LoVo (cell line): ENCODE results near the gene CREB3.

Experiments used
- DNase-seq: peaks from one replicate; pipeline ENCODE4 v3.0.0-alpha.2; 2016; ENCODE audit warnings: low spot score

CREB3 gene

GRCh38 chr9:35727676-35728040 is 4.8 kb upstream of the CREB3 start:
- no peak for DNase-seq

DNA sequence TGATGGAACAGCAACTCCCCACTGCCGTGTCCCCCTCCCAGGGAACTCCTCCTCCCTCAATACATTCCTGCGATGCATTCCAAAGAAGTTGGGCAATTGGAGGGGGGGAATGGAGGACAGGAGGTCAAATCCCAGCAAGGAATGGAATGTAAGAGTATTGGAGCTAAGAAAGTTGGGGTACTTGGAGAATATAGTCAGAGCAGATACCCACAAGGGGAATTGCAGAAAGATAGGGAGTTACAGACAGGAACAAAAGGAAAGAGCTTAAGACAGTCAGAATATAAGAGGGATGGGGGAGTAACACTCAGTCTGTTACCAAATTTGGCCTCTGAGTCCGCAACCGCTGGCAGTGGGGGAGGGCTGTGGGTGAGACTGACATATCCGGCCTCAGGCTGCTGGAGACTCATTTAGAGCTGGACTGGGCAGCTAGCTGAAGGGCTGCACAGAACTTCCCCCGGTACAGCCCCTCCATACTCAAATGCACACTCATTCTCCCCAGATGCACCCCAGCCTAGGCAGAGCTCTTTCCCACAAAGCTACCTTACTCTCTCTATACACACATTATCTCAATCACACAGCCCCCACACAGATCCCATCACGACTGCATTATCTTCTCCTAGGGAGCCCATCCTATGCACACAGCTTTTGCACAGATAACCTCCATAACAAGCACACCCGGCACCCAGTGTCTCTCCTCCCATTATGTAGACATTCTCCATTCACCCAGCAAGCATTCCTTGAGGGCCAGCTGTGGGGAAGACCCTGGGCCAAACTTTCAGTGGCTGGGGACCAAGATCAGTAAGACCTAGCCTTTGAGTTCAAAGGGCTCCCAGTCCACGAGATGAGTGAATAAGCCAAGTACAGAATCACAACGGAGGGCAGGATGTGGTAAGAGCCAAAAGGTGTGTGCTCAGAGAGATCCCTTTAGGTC is 4.2 kb upstream of the CREB3 start:
- no peak for DNase-seq

DNA sequence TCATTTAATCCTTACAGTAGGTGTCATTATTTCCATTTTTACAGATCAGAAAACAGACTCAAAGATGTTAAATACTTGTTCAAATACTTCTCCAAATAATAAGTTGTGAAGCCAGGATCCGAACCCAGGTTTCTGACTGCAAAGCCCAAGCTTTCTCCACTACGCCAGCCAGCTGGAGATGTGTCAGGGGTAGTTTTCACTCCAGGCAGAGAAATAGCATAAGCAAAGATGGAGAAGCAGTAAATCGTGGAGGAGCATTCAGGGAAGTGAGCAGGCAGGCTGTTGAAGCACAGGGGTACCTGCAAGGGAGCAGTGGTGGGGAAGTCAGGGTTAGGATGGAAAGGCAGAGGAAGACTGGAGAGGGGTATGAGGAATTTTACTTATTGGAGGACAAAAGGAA is 3.4 kb upstream of the CREB3 start:
- no peak for DNase-seq

- peak; percentile 36 for DNase-seq
These were observed 2.6 kb upstream of the CREB3 start for GRCh38 chr9:35729700-35730485.

DNA sequence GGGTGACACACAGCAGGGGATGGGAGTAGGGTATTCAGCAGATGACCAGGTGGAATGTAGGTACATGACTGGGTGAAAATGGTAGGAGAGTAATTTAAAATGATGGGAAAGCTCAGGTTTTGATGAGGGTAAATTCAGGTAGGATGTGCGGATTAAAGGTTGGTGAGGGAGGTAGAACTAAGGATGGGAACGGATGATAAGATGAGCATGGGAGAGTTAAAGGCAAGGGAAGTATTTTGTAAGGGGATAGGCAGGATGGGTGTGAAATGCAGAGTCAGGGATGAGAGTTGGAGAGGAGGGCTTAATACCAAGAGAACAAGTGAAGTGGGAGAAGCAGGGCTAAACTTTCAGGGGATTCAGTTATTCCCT is 2.0 kb upstream of the CREB3 start:
- DNase-seq, result no peak

DNA sequence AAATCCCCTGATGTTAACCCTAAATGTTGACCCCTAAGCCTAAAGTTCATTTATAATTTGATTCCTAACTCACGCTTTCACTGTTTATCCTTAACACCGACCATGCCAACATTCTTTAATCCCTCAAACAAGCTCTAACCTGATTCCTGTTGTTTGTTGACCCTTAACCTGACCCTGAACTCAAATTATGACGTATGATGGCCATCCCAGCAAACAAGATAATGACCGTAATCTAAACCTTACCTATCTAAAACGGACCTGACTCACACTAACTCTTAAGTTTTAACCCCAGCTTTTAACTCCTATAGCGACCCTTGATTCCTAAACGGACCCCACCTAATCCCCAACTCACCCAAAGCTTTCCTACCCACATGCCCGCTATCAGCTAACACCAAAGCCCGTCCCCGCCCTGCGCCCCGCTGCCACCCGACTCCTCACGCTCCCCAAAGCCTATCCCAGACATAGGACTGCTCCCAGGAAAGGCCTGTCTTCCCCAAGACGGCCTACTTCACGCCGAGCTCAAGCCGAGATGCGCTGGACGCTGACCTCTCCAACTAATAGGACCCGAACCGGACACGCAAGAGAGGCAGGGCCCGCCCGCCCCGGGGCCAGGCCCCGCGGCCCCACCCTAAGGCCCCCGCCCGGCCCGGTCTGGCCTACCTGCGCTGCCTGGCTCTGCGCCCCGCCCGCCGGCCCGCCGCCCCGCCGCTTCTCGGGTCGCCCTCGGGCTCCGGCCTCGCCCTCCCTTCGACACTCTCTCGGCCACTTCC is 866 bp upstream of the CREB3 start:
- no peak for DNase-seq

- peak; percentile 57 for DNase-seq
These were observed 505 bp downstream of the CREB3 start for GRCh38 chr9:35732800-35733541.

DNA sequence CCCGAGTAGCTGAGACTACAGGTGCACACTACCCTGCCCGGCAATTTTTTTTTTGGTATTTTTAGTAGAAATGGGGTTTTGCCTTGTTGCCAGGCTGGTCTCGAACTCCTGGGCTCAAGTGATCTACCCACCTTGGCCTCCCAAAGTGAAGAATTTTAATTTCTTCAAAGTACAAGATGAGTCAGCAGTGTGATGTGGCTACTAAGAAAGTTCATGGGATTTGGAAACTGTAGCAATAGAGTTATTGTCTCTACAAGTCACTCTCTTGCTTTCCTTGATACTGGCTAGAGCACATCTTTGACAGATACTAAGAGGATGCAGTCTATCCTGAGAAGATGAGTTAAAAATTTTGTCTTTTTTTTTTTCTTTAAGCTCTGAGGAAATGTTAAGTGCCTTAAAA is 1.6 kb downstream of the CREB3 start:
- DNase-seq, result no peak

- DNase-seq, result peak; percentile 56
These were observed 3.8 kb downstream of the CREB3 start for GRCh38 chr9:35736201-35736633.

- DNase-seq, result no peak
These were observed 4.7 kb downstream of the CREB3 start for GRCh38 chr9:35737143-35737542.

DNA sequence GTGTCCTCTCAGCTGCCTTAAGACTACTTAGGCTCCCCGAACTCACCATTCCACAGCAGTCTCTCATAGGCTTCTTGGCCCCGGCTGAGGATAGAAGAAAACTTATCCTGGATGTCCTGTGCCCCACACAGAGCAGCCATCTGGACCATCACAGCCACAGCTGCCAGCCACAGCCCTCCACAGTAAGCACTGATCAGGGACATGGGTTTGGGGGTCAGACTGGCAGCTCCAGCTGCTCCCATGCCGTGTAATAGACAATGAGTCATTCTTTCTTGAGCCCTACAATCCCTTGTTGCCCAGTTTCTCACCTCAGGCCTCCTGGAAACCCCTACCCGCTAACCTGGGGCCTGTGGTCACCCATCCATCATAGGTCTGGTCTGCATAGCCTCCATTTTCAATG is 5.7 kb downstream of the CREB3 start:
- no peak for DNase-seq

DNA sequence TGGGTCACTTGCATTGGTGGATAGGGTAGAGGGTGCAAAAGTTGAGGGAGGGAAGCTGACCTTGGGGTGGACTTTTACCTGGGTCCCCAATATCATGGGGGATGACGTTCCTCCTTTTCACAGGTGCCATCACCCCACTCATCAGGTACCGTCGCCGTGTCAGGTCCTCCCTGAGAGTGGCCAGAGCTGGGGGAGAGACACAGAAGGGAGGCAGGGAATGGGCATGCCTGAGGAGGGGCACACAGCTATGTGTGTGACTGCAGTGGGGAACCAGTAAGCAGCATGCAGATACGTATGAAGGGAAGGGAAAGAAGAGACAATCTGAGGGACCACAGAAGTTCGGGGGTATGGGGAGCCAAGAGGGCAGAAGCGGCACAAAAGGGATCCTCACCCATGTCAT is 6.5 kb downstream of the CREB3 start:
- no peak for DNase-seq

GRCh38 chr9:35740243-35740642 is 7.8 kb downstream of the CREB3 start:
- no peak for DNase-seq

GRCh38 chr9:35741740-35742139 is 9.3 kb downstream of the CREB3 start:
- no peak for DNase-seq

- DNase-seq, result no peak
These were observed 11.0 kb downstream of the CREB3 start for GRCh38 chr9:35743452-35743851.

- DNase-seq, result no peak
These were observed 11.5 kb downstream of the CREB3 start for GRCh38 chr9:35743880-35744518.

- DNase-seq, result no peak
These were observed 13.1 kb downstream of the CREB3 start for GRCh38 chr9:35745569-35745968.

- DNase-seq, result peak; percentile 30
These were observed 14.1 kb downstream of the CREB3 start for GRCh38 chr9:35746583-35746982.

DNA sequence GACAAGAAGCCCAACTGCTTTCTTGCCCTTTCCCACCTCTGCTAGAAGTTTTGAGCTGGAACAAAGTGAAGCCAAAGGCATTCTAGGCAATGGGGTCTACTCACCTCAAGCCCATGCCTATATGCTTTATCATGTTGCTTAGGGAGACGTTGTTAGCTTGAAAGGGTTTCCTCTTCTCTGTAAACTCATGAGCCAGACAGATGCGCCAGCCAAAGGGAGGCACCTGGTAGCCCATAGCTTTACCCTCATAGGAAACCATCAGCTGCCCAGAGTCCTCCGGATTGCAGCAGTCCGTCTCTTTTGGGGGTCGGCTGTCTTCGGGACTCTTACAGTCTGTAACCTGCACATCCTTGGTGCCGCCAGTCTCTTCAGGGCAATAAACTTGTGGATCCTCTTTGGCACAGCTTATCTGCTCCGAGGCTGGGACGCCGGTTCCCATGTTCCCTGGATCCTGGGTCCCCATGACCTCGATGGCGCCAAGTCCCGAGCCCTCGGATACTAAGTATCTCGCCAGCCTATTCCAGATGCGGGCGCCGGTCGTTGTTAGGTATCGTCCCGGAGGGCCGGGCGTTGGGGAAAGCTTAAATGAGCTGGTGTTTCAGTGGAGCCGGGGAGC is 15.9 kb downstream of the CREB3 start:
- DNase-seq, result no peak

DNA sequence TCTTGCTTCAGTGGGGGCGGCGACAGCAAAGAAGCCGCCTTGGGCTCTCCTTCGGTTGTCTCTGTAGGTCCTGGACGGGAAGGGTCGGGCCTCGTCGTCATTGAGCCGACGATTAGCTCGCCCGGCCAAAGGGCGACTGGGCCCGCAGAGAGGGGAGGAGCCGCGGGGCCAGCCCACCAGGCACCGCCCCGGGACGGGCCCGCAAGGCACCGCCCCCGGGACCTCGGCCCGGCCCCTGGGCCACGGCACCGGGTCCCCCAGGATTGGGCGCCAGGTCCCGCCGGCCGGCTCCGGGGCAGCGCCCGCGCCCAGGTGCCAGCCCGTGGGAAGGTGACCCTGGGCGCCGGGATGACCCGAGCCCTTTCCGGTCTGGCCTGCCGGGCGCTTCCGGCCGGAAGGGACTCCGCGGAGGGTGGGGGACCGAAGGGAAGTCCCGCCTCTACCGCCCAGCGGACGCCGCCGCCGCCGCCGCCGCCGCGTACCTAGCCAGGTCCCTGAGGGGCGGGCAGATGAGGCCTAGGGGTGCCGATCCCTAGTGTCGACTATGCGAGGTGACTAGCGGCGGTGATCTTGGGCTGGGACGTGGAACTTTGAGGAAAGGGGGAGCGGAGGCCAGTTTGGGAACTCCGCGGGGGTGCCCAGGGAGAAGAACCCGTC is 16.5 kb downstream of the CREB3 start, which contains the start of the genes GBA2 and RGP1:
GBA2 (minus strand) TSS at position 371 of the 657 bp plus-strand sequence. CDS start 524 bp downstream, outside the sequence.
RGP1 (plus strand) TSS at position 430 of the 657 bp plus-strand sequence. CDS start 469 bp downstream, outside the sequence.
- DNase-seq, result peak; percentile 84
